H1 (cell line): ENCODE data around the gene SPEF1. TPM values are rescaled to one million over a fixed set of nuclear protein-coding genes. Genes with fewer than 3 reads are reported as not detected.

Source experiments
- CTCF ChIA-PET: fragments of 300-600 bp; sonication (Branson Sonifier 250); formaldehyde crosslinking; loops from one replicate; lab custom pipeline; 2021; ENCODE audit not compliant: partially characterized antibody; lab: Charles Lee
- POLR2A ChIA-PET: fragments of 300-600 bp; sonication (Branson Sonifier 250); formaldehyde crosslinking; loops from one replicate; lab custom pipeline; 2021; ENCODE audit warnings: inconsistent platforms; ENCODE audit not compliant: partially characterized antibody; lab: Charles Lee
- DNase-seq, 2 experiments: peaks; one replicate each; pipeline versions ENCODE4 v3.0.0 to v3.0.0-alpha.2; 2010 to 2022; ENCODE audit warnings: low spot score in 2 of 2, low read depth in 1 of 2, mixed read lengths in 1 of 2
- FAIRE-seq: peaks from 2 replicates; lab custom pipeline; 2011; peaks lifted over from hg19 to GRCh38; lab: Jason Lieb, UNC
- H2AFZ ChIP-seq: 2 replicates; pipeline ENCODE4 v1.8.1; 2012; ENCODE audit warnings: low read length, inconsistent platforms
- H2AK5ac ChIP-seq: 2 replicates; pipeline ENCODE4 v1.6.1; 2013; ENCODE audit warnings: low read depth, low read length
- H2BK120ac ChIP-seq: replicated peaks from 2 replicates; pipeline ENCODE3; 2013; ENCODE audit warnings: low read depth, low read length, inconsistent platforms
- H2BK12ac ChIP-seq: 2 replicates; pipeline ENCODE4 v1.6.1; 2013; ENCODE audit warnings: low read depth, low read length
- H2BK15ac ChIP-seq: 2 replicates; pipeline ENCODE4 v1.6.1; 2013; ENCODE audit warnings: low read length
- H2BK20ac ChIP-seq: 2 replicates; pipeline ENCODE4 v1.6.1; 2013; ENCODE audit warnings: low read length
- H2BK5ac ChIP-seq: 2 replicates; pipeline ENCODE4 v1.6.1; 2013; ENCODE audit warnings: low read depth, low read length
- H3K14ac ChIP-seq: 2 replicates; pipeline ENCODE4 v1.6.1; 2013; ENCODE audit warnings: inconsistent platforms; ENCODE audit not compliant: insufficient read length
- H3K18ac ChIP-seq: 2 replicates; pipeline ENCODE4 v1.6.1; 2013; ENCODE audit warnings: low read length; ENCODE audit errors: extremely low read depth
- H3K23ac ChIP-seq: 2 replicates; pipeline ENCODE4 v1.6.1; 2013; ENCODE audit warnings: inconsistent platforms; ENCODE audit not compliant: insufficient read length
- H3K23me2 ChIP-seq: 2 replicates; pipeline ENCODE4 v1.6.1; 2013; ENCODE audit warnings: low read depth, low read length
- H3K27ac ChIP-seq: 2 replicates; pipeline ENCODE4 v1.6.1; 2011; ENCODE audit warnings: low read depth, low read length, inconsistent platforms
- H3K27me3 ChIP-seq, 4 experiments: replicated peaks in 1 of 4; 1 replicate in 1 of 4; 2 replicates in 3 of 4; pipeline versions ENCODE4 v1.6.1 to v1.8.1; 2011 to 2013; ENCODE audit warnings: low read length in 3 of 4, mild to moderate bottlenecking in 3 of 4, inconsistent platforms in 2 of 4, mixed read lengths in 2 of 4, moderate library complexity in 1 of 4; ENCODE audit not compliant: control insufficient read depth in 3 of 4, insufficient read depth in 3 of 4; ENCODE audit errors: extremely low read depth in 1 of 4
- H3K36me3 ChIP-seq, 4 experiments: 2 replicates each; pipeline versions ENCODE4 v1.6.1 to v1.8.1; 2011 to 2013; ENCODE audit warnings: mild to moderate bottlenecking in 4 of 4, low read length in 3 of 4, moderate library complexity in 2 of 4, control low read depth in 1 of 4, inconsistent platforms in 1 of 4; ENCODE audit not compliant: insufficient read depth in 4 of 4, control insufficient read depth in 2 of 4
- H3K4ac ChIP-seq: replicated peaks from 2 replicates; pipeline ENCODE3; 2013; ENCODE audit warnings: low read length, low read depth, mixed read lengths, inconsistent platforms; ENCODE audit not compliant: insufficient read length
- H3K4me1 ChIP-seq, 4 experiments: replicated peaks in 1 of 4; 1 replicate in 1 of 4; 2 replicates in 3 of 4; pipeline versions ENCODE4 v1.6.1 to v1.8.1; 2011 to 2013; ENCODE audit warnings: low read length in 3 of 4, inconsistent platforms in 2 of 4, mixed read lengths in 1 of 4; ENCODE audit not compliant: insufficient read depth in 4 of 4, control insufficient read depth in 3 of 4
- H3K4me2 ChIP-seq, 2 experiments: 2 replicates each; pipeline versions ENCODE4 v1.6.1 to v1.8.1; 2011 to 2013; ENCODE audit warnings: low read depth in 2 of 2, low read length in 2 of 2, control low read depth in 1 of 2, inconsistent platforms in 1 of 2, mild to moderate bottlenecking in 1 of 2; ENCODE audit not compliant: insufficient read depth in 1 of 2
- H3K4me3 ChIP-seq, 4 experiments: fragments of 200-600, 300-600 bp in 1 of 4; sonication (generic), shearing (Covaris generic), sonication (Bioruptor Twin) in 1 of 4; 2 replicates each; pipeline versions ENCODE4 v1.5.1 to v1.8.1; 2011 to 2016; ENCODE audit warnings: low read length in 4 of 4, low read depth in 3 of 4, control low read depth in 2 of 4, inconsistent platforms in 2 of 4, mild to moderate bottlenecking in 2 of 4, mixed read lengths in 1 of 4, moderate library complexity in 1 of 4; ENCODE audit not compliant: insufficient read depth in 2 of 4; ENCODE audit errors: extremely low read depth in 1 of 4
- H3K56ac ChIP-seq: replicated peaks from 2 replicates; pipeline ENCODE3; 2013; ENCODE audit warnings: low read depth, mild to moderate bottlenecking, mixed read lengths, low read length, inconsistent platforms; ENCODE audit not compliant: insufficient read length
- H3K79me1 ChIP-seq: 2 replicates; pipeline ENCODE4 v1.6.1; 2013; ENCODE audit warnings: low read depth, low read length, control low read depth
- H3K79me2 ChIP-seq, 2 experiments: 2 replicates each; pipeline versions ENCODE4 v1.6.1 to v1.8.1; 2012 to 2013; ENCODE audit warnings: low read length in 2 of 2, mild to moderate bottlenecking in 2 of 2, inconsistent platforms in 1 of 2; ENCODE audit not compliant: insufficient read depth in 2 of 2, control insufficient read depth in 1 of 2
- H3K9ac ChIP-seq, 4 experiments: replicated peaks in 1 of 4; 1 replicate in 1 of 4; 2 replicates in 3 of 4; pipeline versions ENCODE4 v1.6.1 to v1.8.1; 2011 to 2013; ENCODE audit warnings: low read depth in 3 of 4, low read length in 3 of 4, control low read depth in 2 of 4, mild to moderate bottlenecking in 2 of 4, moderate library complexity in 2 of 4, inconsistent platforms in 1 of 4; ENCODE audit errors: extremely low read depth in 1 of 4
- H3K9me3 ChIP-seq, 2 experiments: 2 replicates each; pipeline versions ENCODE4 v1.6.1 to v1.8.1; 2012 to 2013; ENCODE audit warnings: mild to moderate bottlenecking in 2 of 2, moderate library complexity in 2 of 2, control low read depth in 1 of 2, inconsistent platforms in 1 of 2, low read depth in 1 of 2, low read length in 1 of 2, mixed read lengths in 1 of 2; ENCODE audit not compliant: insufficient read depth in 2 of 2
- H4K20me1 ChIP-seq, 2 experiments: replicated peaks in 1 of 2; 2 replicates each; pipeline versions ENCODE3 to v1.8.1; 2011 to 2013; ENCODE audit warnings: inconsistent platforms in 2 of 2, low read length in 2 of 2, mild to moderate bottlenecking in 1 of 2; ENCODE audit not compliant: insufficient read depth in 2 of 2, control insufficient read depth in 1 of 2
- H4K5ac ChIP-seq: 2 replicates; pipeline ENCODE4 v1.6.1; 2013; ENCODE audit warnings: low read length, low read depth, mixed read lengths, inconsistent platforms; ENCODE audit not compliant: insufficient read length
- H4K8ac ChIP-seq: 2 replicates; pipeline ENCODE4 v1.8.0; 2013; ENCODE audit warnings: mild to moderate bottlenecking, moderate library complexity, low read length, inconsistent platforms; ENCODE audit not compliant: insufficient read depth; ENCODE audit errors: extremely low read depth
- H4K91ac ChIP-seq: replicated peaks from 2 replicates; pipeline ENCODE3; 2013; ENCODE audit warnings: low read length, mixed read lengths, inconsistent platforms; ENCODE audit not compliant: insufficient read length
- ATF3 ChIP-seq: IDR thresholded peaks from 2 replicates; pipeline ENCODE4 v1.6.1; 2011; ENCODE audit warnings: low read depth, mild to moderate bottlenecking, low read length; ENCODE audit not compliant: insufficient read depth
- GABPA ChIP-seq: IDR thresholded peaks from 2 replicates; pipeline ENCODE4 v1.6.1; 2011; ENCODE audit warnings: mild to moderate bottlenecking, low read length, moderate library complexity, borderline replicate concordance; ENCODE audit not compliant: insufficient read depth
- NANOG ChIP-seq: IDR thresholded peaks from 2 replicates; pipeline ENCODE4 v1.6.1; 2011; ENCODE audit warnings: low read length, low read depth, mild to moderate bottlenecking, inconsistent platforms; ENCODE audit not compliant: insufficient read depth, poor library complexity, severe bottlenecking
- RFX5 ChIP-seq: IDR thresholded peaks from 2 replicates; pipeline ENCODE4 v1.6.1; 2011; ENCODE audit warnings: low read depth, low read length, improper control_type of control experiment, borderline replicate concordance
- SIRT6 ChIP-seq: IDR thresholded peaks from one replicate; pipeline ENCODE4 v1.7.1; 2012; ENCODE audit warnings: low read length, inconsistent platforms
- TAF1 ChIP-seq: IDR thresholded peaks from 2 replicates; pipeline ENCODE4 v1.6.1; 2011; ENCODE audit warnings: mild to moderate bottlenecking, low read depth, low read length
- TAF7 ChIP-seq: optimal IDR thresholded peaks from 2 replicates; pipeline ENCODE3; 2011; ENCODE audit warnings: low read depth, mild to moderate bottlenecking, inconsistent platforms, low read length, moderate library complexity, borderline replicate concordance
- USF2 ChIP-seq: IDR thresholded peaks from 2 replicates; pipeline ENCODE4 v1.6.1; 2011; ENCODE audit warnings: low read length, improper control_type of control experiment
- WGBS, 2 experiments: shearing (Covaris generic) in 1 of 2; methylation state at CpG; one replicate each; pipeline versions ENCODE4 v1.1.6 to v1.1.7; 2013 to 2015; ENCODE audit warnings: low lambda C conversion rate in 2 of 2, mixed read lengths in 2 of 2, inconsistent platforms in 1 of 2, low coverage in 1 of 2, missing lambda C conversion rate in 1 of 2; ENCODE audit not compliant: insufficient replicate concordance in 2 of 2, insufficient coverage in 1 of 2, insufficient read length in 1 of 2; ENCODE audit errors: extremely low coverage in 1 of 2, missing lambda C conversion rate in 1 of 2; 5-methylcytosine and 5-hydroxymethylcytosine counted together
- polyA plus RNA-seq, 7 experiments: library from polyadenylated mRNA; depleted of rRNA in 3 of 7; stranded (reverse) in 5 of 7; unstranded in 2 of 7; fragments of >200 nt in 5 of 7; fragments of 200-250 nt in 2 of 7; gene quantifications; 1 replicate in 5 of 7; 2 replicates in 1 of 7; 4 replicates in 1 of 7; pipeline versions ENCODE4 v1.2.1 to v1.2.3, GENCODE V29; 2011 to 2013; ENCODE audit warnings: missing spikeins in 2 of 7, mixed read lengths in 2 of 7
- total RNA-seq: library from RNA; stranded (reverse); fragmentation: NEBNext Ultra II Directional; extraction: Animal tissue kit (Norgen Biotek cat#: 25700); gene quantifications from 2 replicates; pipeline ENCODE4 v1.2.1, GENCODE V29; 2021

Gene SPEF1
- total and polyA plus RNA-seq, 2 of the 8 experiments (the other 6 are each of a cell fraction or from before 2014, with no cell fraction given), result 0.51 to 0.71 TPM

- WGBS, 2 experiments, result 81% methylated on average over 7 of the region's 7 CpGs; no CpG with 5 or more reads in 1 of the 2 experiments
- H4K5ac ChIP-seq, result no peak overlapping the region
- TF ChIP-seq ATF3 (no peak), RFX5 (no peak), GABPA (no peak), USF2 (no peak), NANOG (no peak), TAF1 (no peak), SIRT6 (no peak), TAF7 (no peak)
Observed at GRCh38 chr20:3814928-3815495, 33.8 kb upstream of the SPEF1 start.

More at GRCh38 chr20:3814928-3815495, 33.8 kb upstream of the SPEF1 start:
- Histone ChIP-seq H3K27ac (no peak overlapping the region), H3K9me3 (no peaks in the 10 kb centered on the region), H2BK15ac (no peak overlapping the region), H3K4me3 (no peak overlapping the region), H3K18ac (no peak overlapping the region), H3K9ac (no peak overlapping the region), H4K91ac (no peak overlapping the region), H2BK12ac (no peak overlapping the region), H2BK5ac (no peak overlapping the region), H3K4me2 (no peak overlapping the region), H2BK20ac (no peak overlapping the region), H4K8ac (no peak overlapping the region), H3K23me2 (0 out of 2 replicates have a peak, but pooled peaks cover 2% of the 10 kb centered on the region), H3K4me1 (peaks cover 0 to 10% (median 4%) of the 10 kb centered on the region in 4 experiments; a peak in 4 of 7 replicates), H3K79me2 (no peaks in the 10 kb centered on the region), H2AK5ac (no peak overlapping the region), H3K23ac (no peak overlapping the region), H2BK120ac (no peak overlapping the region), H3K36me3 (no peaks in the 10 kb centered on the region), H3K27me3 (no peaks in the 10 kb centered on the region), H2AFZ (no peak overlapping the region), H3K4ac (no peak overlapping the region), H3K79me1 (no peaks in the 10 kb centered on the region), H4K20me1 (no peaks in the 10 kb centered on the region), H3K14ac (no peak overlapping the region), H3K56ac (no peak overlapping the region)
- POLR2A ChIA-PET, result interaction anchor here (0.8 to 1.3 kb wide), 3 partner anchors 14 to 20 kb away, joined by 3 to 4 read pairs (median 3); partner anchors contain the start of gene CDC25B
- CTCF ChIA-PET, result interaction anchor here (0.6 to 10.6 kb wide), 6 partner anchors 8 to 110 kb away, joined by 3 to 128 read pairs (median 4); partner anchors contain the start of genes CENPB and SPEF1
- FAIRE-seq (no peak), DNase-seq (no peak)
